ENCODE data around the gene KIAA0586. TPM values are rescaled to one million over a fixed set of nuclear protein-coding genes. Genes with fewer than 3 reads are reported as not detected.
"Not testable (repeated sequence)": the region's sequence is repeated elsewhere in the genome, so short reads cannot be mapped to it uniquely, and the experiment has no call there.

KIAA0586 gene
- total and polyA plus RNA-seq, 7 experiments from 2014 or later: 26.4 to 52.5 (median 33.1) TPM

- Histone ChIP-seq H3K4me3 (ENCODE audit: low read length) (no peak overlapping the region), H3K36me3 (ENCODE audit: control insufficient read depth in 2 of 3, insufficient read depth in 3 of 3, low read length in 3 of 3) (peaks cover 7 to 43% (median 20%) of the 10 kb centered on the region in 3 experiments), H3K27me3 (ENCODE audit: control insufficient read depth in 2 of 2, insufficient read depth in 2 of 2, low read length in 2 of 2) (no peaks in the 10 kb centered on the region), H3K4me1 (ENCODE audit: control insufficient read depth in 2 of 2, insufficient read depth in 2 of 2, low read length in 2 of 2) (no peaks in the 10 kb centered on the region), H3K9me3 (ENCODE audit: control insufficient read depth in 2 of 3, low read length in 3 of 3) (no peaks in the 10 kb centered on the region), H3K27ac (ENCODE audit: low read depth, low read length) (no peak overlapping the region)
- intact Hi-C loops (cut with micrococcal nuclease): no loop called here
- H3K4me1 Mint-ChIP-seq: peaks cover 0 to 5% (median 0%) of the 10 kb centered on the region in 7 donors
- CTCF ChIA-PET: interaction anchor here (0.6 kb wide), 1 partner anchor 43 kb away, joined by 3 read pairs; no protein-coding TSS in a partner anchor
- no peak for DNase-seq
- no peaks in the 10 kb centered on the region for H3K9me3 Mint-ChIP-seq
- POLR2A ChIA-PET: interaction anchor here (0.6 kb wide), 1 partner anchor 184 kb away, joined by 3 read pairs; no protein-coding TSS in a partner anchor
- no peak overlapping the region for H3K27ac Mint-ChIP-seq
- no peaks in the 10 kb centered on the region for H3K27me3 Mint-ChIP-seq
- no peak overlapping the region for H3K4me3 Mint-ChIP-seq
- peaks cover 6 to 54% (median 23%) of the 10 kb centered on the region in 5 donors for H3K36me3 Mint-ChIP-seq
- ATAC-seq: no peak
These were observed 41.8 kb downstream of the KIAA0586 start for GRCh38 chr14:58469309-58469708.

GRCh38 chr14:58476320-58476719 lies 48.8 kb downstream of the KIAA0586 start:
- intact Hi-C loops (cut with micrococcal nuclease): no loop called here
- Histone ChIP-seq H3K27me3 (ENCODE audit: control insufficient read depth in 2 of 2, insufficient read depth in 2 of 2, low read length in 2 of 2) (no peaks in the 10 kb centered on the region), H3K9me3 (ENCODE audit: control insufficient read depth in 2 of 3, low read length in 3 of 3) (no peaks in the 10 kb centered on the region), H3K4me1 (ENCODE audit: control insufficient read depth in 2 of 2, insufficient read depth in 2 of 2, low read length in 2 of 2) (no peaks in the 10 kb centered on the region), H3K4me3 (ENCODE audit: low read length) (no peak overlapping the region), H3K36me3 (ENCODE audit: control insufficient read depth in 2 of 3, insufficient read depth in 3 of 3, low read length in 3 of 3) (peaks cover 0 to 31% (median 5%) of the 10 kb centered on the region in 3 experiments), H3K27ac (ENCODE audit: low read depth, low read length) (no peak overlapping the region)
- POLR2A ChIA-PET: no interaction called here
- Mint-ChIP-seq H3K9me3 (no peaks in the 10 kb centered on the region), H3K27me3 (no peaks in the 10 kb centered on the region), H3K36me3 (peaks cover 12 to 68% (median 33%) of the 10 kb centered on the region in 5 donors), H3K27ac (no peak overlapping the region), H3K4me3 (no peak overlapping the region), H3K4me1 (peaks cover 0 to 10% (median 0%) of the 10 kb centered on the region in 7 donors)
- DNase-seq (no peak), ATAC-seq (no peak)
- CTCF ChIA-PET: no interaction called here

GRCh38 chr14:58477653-58478052 lies 50.1 kb downstream of the KIAA0586 start:
- Mint-ChIP-seq H3K36me3 (peaks cover 12 to 60% (median 29%) of the 10 kb centered on the region in 5 donors), H3K9me3 (no peaks in the 10 kb centered on the region), H3K4me3 (no peak overlapping the region), H3K27me3 (no peaks in the 10 kb centered on the region), H3K4me1 (peaks cover 0 to 10% (median 0%) of the 10 kb centered on the region in 7 donors), H3K27ac (peak overlapping the region in 1 of 9 donors; percentile 24)
- Histone ChIP-seq H3K9me3 (ENCODE audit: control insufficient read depth in 2 of 3, low read length in 3 of 3) (no peaks in the 10 kb centered on the region), H3K36me3 (ENCODE audit: control insufficient read depth in 2 of 3, insufficient read depth in 3 of 3, low read length in 3 of 3) (peaks cover 0 to 31% (median 5%) of the 10 kb centered on the region in 3 experiments), H3K4me1 (ENCODE audit: control insufficient read depth in 2 of 2, insufficient read depth in 2 of 2, low read length in 2 of 2) (no peaks in the 10 kb centered on the region), H3K4me3 (ENCODE audit: low read length) (no peak overlapping the region), H3K27ac (ENCODE audit: low read depth, low read length) (no peak overlapping the region), H3K27me3 (ENCODE audit: control insufficient read depth in 2 of 2, insufficient read depth in 2 of 2, low read length in 2 of 2) (no peaks in the 10 kb centered on the region)
- CTCF ChIA-PET: no interaction called here
- DNase-seq (no peak), ATAC-seq (no peak)
- POLR2A ChIA-PET: no interaction called here
- intact Hi-C loops (cut with micrococcal nuclease): no loop called here

GRCh38 chr14:58478329-58478728 lies 50.8 kb downstream of the KIAA0586 start:
- H3K36me3 ChIP-seq (ENCODE audit: control insufficient read depth in 2 of 3, insufficient read depth in 3 of 3, low read length in 3 of 3): peaks cover 0 to 31% (median 5%) of the 10 kb centered on the region in 3 experiments
- POLR2A ChIA-PET; H3K27me3 ChIP-seq (ENCODE audit: control insufficient read depth in 2 of 2, insufficient read depth in 2 of 2, low read length in 2 of 2); H3K27ac Mint-ChIP-seq; H3K4me1 ChIP-seq (ENCODE audit: control insufficient read depth in 2 of 2, insufficient read depth in 2 of 2, low read length in 2 of 2); H3K9me3 ChIP-seq (ENCODE audit: control insufficient read depth in 2 of 3, low read length in 3 of 3); H3K27ac ChIP-seq (ENCODE audit: low read depth, low read length); ATAC-seq; CTCF ChIA-PET; DNase-seq; H3K4me3 ChIP-seq (ENCODE audit: low read length); H3K27me3 Mint-ChIP-seq; H3K9me3 Mint-ChIP-seq; H3K4me3 Mint-ChIP-seq; H3K4me1 Mint-ChIP-seq; intact Hi-C loops (cut with micrococcal nuclease): not testable (repeated sequence)
- H3K36me3 Mint-ChIP-seq: peaks cover 12 to 58% (median 29%) of the 10 kb centered on the region in 5 donors

- intact Hi-C loops (cut with micrococcal nuclease): no loop called here
- CTCF ChIA-PET: no interaction called here
- no peaks in the 10 kb centered on the region for H3K27me3 Mint-ChIP-seq
- Histone ChIP-seq H3K27me3 (ENCODE audit: control insufficient read depth in 2 of 2, insufficient read depth in 2 of 2, low read length in 2 of 2) (no peaks in the 10 kb centered on the region), H3K36me3 (ENCODE audit: control insufficient read depth in 2 of 3, insufficient read depth in 3 of 3, low read length in 3 of 3) (peaks cover 0 to 24% (median 0%) of the 10 kb centered on the region in 3 experiments), H3K4me3 (ENCODE audit: low read length) (no peak overlapping the region), H3K4me1 (ENCODE audit: control insufficient read depth in 2 of 2, insufficient read depth in 2 of 2, low read length in 2 of 2) (no peaks in the 10 kb centered on the region), H3K27ac (ENCODE audit: low read depth, low read length) (no peak overlapping the region), H3K9me3 (ENCODE audit: control insufficient read depth in 2 of 3, low read length in 3 of 3) (no peaks in the 10 kb centered on the region)
- no peak overlapping the region for H3K4me3 Mint-ChIP-seq
- POLR2A ChIA-PET: no interaction called here
- no peak for DNase-seq
- H3K9me3 Mint-ChIP-seq: no peaks in the 10 kb centered on the region
- H3K36me3 Mint-ChIP-seq: peaks cover 12 to 48% (median 29%) of the 10 kb centered on the region in 5 donors
- H3K27ac Mint-ChIP-seq: peak overlapping the region in 3 of 9 donors; percentile 12 to 28 (median 17)
- peak; percentile 41 for ATAC-seq
- H3K4me1 Mint-ChIP-seq: peaks cover 0 to 10% (median 0%) of the 10 kb centered on the region in 7 donors
These were observed 52.5 kb downstream of the KIAA0586 start for GRCh38 chr14:58479975-58480374.

- intact Hi-C loops (cut with micrococcal nuclease): no loop called here
- no peak overlapping the region for H3K4me3 Mint-ChIP-seq
These were observed 56.7 kb downstream of the KIAA0586 start for GRCh38 chr14:58484176-58484575.

GRCh38 chr14:58488550-58488949 lies 61.0 kb downstream of the KIAA0586 start:
- ChIA-PET POLR2A (no interaction called here), CTCF (no interaction called here)
- peaks cover 7 to 49% (median 9%) of the 10 kb centered on the region in 3 experiments for H3K36me3 ChIP-seq (ENCODE audit: control insufficient read depth in 2 of 3, insufficient read depth in 3 of 3, low read length in 3 of 3)
- Mint-ChIP-seq H3K9me3 (peaks cover 0 to 9% (median 0%) of the 10 kb centered on the region in 11 donors), H3K27me3 (no peaks in the 10 kb centered on the region), H3K27ac (peak overlapping the region in 2 of 9 donors; percentile 19 to 64), H3K4me3 (no peak overlapping the region), H3K36me3 (peaks cover 6 to 21% (median 21%) of the 10 kb centered on the region in 5 donors), H3K4me1 (peaks cover 0 to 4% (median 0%) of the 10 kb centered on the region in 7 donors)
- no peak overlapping the region for H3K27ac ChIP-seq (ENCODE audit: low read depth, low read length)
- DNase-seq (no peak), ATAC-seq (no peak)
- H3K4me1 ChIP-seq (ENCODE audit: control insufficient read depth in 2 of 2, insufficient read depth in 2 of 2, low read length in 2 of 2): no peaks in the 10 kb centered on the region
- no peaks in the 10 kb centered on the region for H3K27me3 ChIP-seq (ENCODE audit: control insufficient read depth in 2 of 2, insufficient read depth in 2 of 2, low read length in 2 of 2)
- no peak overlapping the region for H3K4me3 ChIP-seq (ENCODE audit: low read length)
- no peaks in the 10 kb centered on the region for H3K9me3 ChIP-seq (ENCODE audit: control insufficient read depth in 2 of 3, low read length in 3 of 3)
- intact Hi-C loops (cut with micrococcal nuclease): no loop called here

More at GRCh38 chr14:58484176-58484575, 56.7 kb downstream of the KIAA0586 start:
- DNase-seq: no peak
- no peak for ATAC-seq
- Mint-ChIP-seq H3K36me3 (peaks cover 12 to 43% (median 26%) of the 10 kb centered on the region in 5 donors), H3K4me1 (peaks cover 0 to 10% (median 0%) of the 10 kb centered on the region in 7 donors), H3K27ac (no peak overlapping the region), H3K9me3 (peaks cover 0 to 9% (median 0%) of the 10 kb centered on the region in 11 donors), H3K27me3 (no peaks in the 10 kb centered on the region)
- Histone ChIP-seq H3K4me3 (ENCODE audit: low read length) (no peak overlapping the region), H3K9me3 (ENCODE audit: control insufficient read depth in 2 of 3, low read length in 3 of 3) (no peaks in the 10 kb centered on the region), H3K36me3 (ENCODE audit: control insufficient read depth in 2 of 3, insufficient read depth in 3 of 3, low read length in 3 of 3) (peaks cover 3 to 32% (median 3%) of the 10 kb centered on the region in 3 experiments), H3K27me3 (ENCODE audit: control insufficient read depth in 2 of 2, insufficient read depth in 2 of 2, low read length in 2 of 2) (no peaks in the 10 kb centered on the region), H3K4me1 (ENCODE audit: control insufficient read depth in 2 of 2, insufficient read depth in 2 of 2, low read length in 2 of 2) (no peaks in the 10 kb centered on the region), H3K27ac (ENCODE audit: low read depth, low read length) (no peak overlapping the region)
- ChIA-PET POLR2A (no interaction called here), CTCF (no interaction called here)
